Osteocyte (in vitro differentiated cells): Measurements from ENCODE around the gene SUSD1. TPM values are rescaled to one million over a fixed set of nuclear protein-coding genes. Genes with fewer than 3 reads are reported as not detected.

Source experiments
- DNase-seq: peaks from one replicate; pipeline ENCODE4 v3.0.0; 2021; ENCODE audit warnings: mixed read lengths; ENCODE audit not compliant: unreplicated experiment; ENCODE audit errors: extremely low spot score
- H3K27ac Mint-ChIP-seq: one replicate; pipeline ENCODE4 v1.8.0; 2021; ENCODE audit warnings: mild to moderate bottlenecking, mixed read lengths; ENCODE audit not compliant: unreplicated experiment
- H3K27me3 Mint-ChIP-seq: one replicate; pipeline ENCODE4 v1.8.0; 2021; ENCODE audit warnings: mixed read lengths; ENCODE audit not compliant: unreplicated experiment
- H3K36me3 Mint-ChIP-seq: one replicate; pipeline ENCODE4 v1.8.0; 2021; ENCODE audit warnings: mixed read lengths; ENCODE audit not compliant: unreplicated experiment
- H3K4me1 Mint-ChIP-seq: one replicate; pipeline ENCODE4 v1.8.0; 2021; ENCODE audit warnings: mixed read lengths; ENCODE audit not compliant: unreplicated experiment
- H3K4me3 Mint-ChIP-seq: one replicate; pipeline ENCODE4 v1.8.0; 2021; ENCODE audit warnings: mild to moderate bottlenecking, moderate library complexity, mixed read lengths; ENCODE audit not compliant: unreplicated experiment
- H3K9me3 Mint-ChIP-seq: one replicate; pipeline ENCODE4 v1.8.0; 2021; ENCODE audit warnings: mixed read lengths; ENCODE audit not compliant: unreplicated experiment
- total RNA-seq: library from RNA; stranded (reverse); gene quantifications from 2 replicates; pipeline ENCODE4 v1.2.1, GENCODE V29; 2021
- TF ChIP-seq, protein P1 (sequence below): fragments of 200-600 bp; sonication (generic); IDR thresholded peaks from 2 replicates; pipeline ENCODE4 v1.5.0; 2021; ENCODE audit warnings: antibody characterized with exemption, mild to moderate bottlenecking, moderate library complexity

SUSD1 gene
- total RNA-seq, 1 donor from 2014 or later: 13.4 TPM

DNA sequence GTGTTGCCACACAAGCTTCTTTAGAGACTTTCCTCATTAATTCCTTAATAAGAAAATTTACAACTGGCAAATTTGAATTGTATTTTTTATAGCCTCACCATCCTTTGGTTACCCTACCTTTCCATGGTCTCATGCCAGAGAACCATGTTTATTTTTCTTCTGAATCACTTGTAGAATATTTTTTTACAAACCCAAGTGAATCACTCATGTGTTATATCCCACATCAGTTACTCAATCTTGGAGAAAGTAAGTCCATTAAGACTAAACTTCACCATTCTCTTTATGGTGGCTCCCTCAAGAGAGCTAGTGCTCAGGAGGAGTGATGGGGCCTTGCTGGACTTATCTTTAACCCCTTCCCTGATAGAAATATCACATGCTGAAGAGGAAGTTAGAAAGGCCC is 128.9 kb downstream of the SUSD1 start:
- TF ChIP-seq, protein P1, sequence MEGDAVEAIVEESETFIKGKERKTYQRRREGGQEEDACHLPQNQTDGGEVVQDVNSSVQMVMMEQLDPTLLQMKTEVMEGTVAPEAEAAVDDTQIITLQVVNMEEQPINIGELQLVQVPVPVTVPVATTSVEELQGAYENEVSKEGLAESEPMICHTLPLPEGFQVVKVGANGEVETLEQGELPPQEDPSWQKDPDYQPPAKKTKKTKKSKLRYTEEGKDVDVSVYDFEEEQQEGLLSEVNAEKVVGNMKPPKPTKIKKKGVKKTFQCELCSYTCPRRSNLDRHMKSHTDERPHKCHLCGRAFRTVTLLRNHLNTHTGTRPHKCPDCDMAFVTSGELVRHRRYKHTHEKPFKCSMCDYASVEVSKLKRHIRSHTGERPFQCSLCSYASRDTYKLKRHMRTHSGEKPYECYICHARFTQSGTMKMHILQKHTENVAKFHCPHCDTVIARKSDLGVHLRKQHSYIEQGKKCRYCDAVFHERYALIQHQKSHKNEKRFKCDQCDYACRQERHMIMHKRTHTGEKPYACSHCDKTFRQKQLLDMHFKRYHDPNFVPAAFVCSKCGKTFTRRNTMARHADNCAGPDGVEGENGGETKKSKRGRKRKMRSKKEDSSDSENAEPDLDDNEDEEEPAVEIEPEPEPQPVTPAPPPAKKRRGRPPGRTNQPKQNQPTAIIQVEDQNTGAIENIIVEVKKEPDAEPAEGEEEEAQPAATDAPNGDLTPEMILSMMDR: no peak
- Mint-ChIP-seq H3K27ac (peak overlapping the region; percentile 43), H3K36me3 (peaks cover 4% of the 10 kb centered on the region), H3K4me1 (peaks cover 80% of the 10 kb centered on the region), H3K4me3 (no peak overlapping the region), H3K9me3 (peaks cover 14% of the 10 kb centered on the region), H3K27me3 (no peaks in the 10 kb centered on the region)
- DNase-seq: no peak

DNA sequence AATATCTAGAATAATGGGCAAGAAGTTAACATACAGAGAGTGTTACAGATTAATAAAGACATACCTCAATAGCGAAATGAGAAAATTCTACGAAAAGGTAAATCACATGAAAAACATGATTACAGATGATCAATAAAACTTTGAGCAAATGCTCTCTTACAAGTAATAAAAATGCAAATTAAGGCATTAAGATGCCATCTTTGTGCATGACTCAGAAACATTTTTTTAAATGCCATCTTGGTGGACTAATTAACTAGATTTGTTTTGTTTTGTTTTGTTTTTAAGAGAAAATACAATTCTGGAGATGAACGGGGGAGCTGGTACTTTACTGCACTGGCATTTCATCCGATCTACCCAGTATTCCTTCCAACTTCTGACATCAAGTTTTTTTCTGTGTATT is 130.2 kb downstream of the SUSD1 start:
- H3K27me3 Mint-ChIP-seq: no peaks in the 10 kb centered on the region
- no peak overlapping the region for H3K4me3 Mint-ChIP-seq
- peak overlapping the region; percentile 2 for H3K27ac Mint-ChIP-seq
- TF ChIP-seq, protein P1: no peak
- no peak for DNase-seq
- H3K4me1 Mint-ChIP-seq: peaks cover 79% of the 10 kb centered on the region
- peaks cover 5% of the 10 kb centered on the region for H3K36me3 Mint-ChIP-seq
- peaks cover 14% of the 10 kb centered on the region for H3K9me3 Mint-ChIP-seq

- no peaks in the 10 kb centered on the region for H3K27me3 Mint-ChIP-seq
- TF ChIP-seq, protein P1: no peak
- peaks cover 75% of the 10 kb centered on the region for H3K4me1 Mint-ChIP-seq
- DNase-seq: no peak
- no peak overlapping the region for H3K27ac Mint-ChIP-seq
- peaks cover 7% of the 10 kb centered on the region for H3K36me3 Mint-ChIP-seq
- peaks cover 14% of the 10 kb centered on the region for H3K9me3 Mint-ChIP-seq
- H3K4me3 Mint-ChIP-seq: no peak overlapping the region
Measured at GRCh38 chr9:112044186-112044585, 130.9 kb downstream of the SUSD1 start.

GRCh38 chr9:112043423-112043822 is 131.7 kb downstream of the SUSD1 start:
- peak overlapping the region; percentile 90 for H3K27ac Mint-ChIP-seq
- H3K4me3 Mint-ChIP-seq: no peak overlapping the region
- peaks cover 75% of the 10 kb centered on the region for H3K4me1 Mint-ChIP-seq
- DNase-seq: no peak
- TF ChIP-seq, protein P1: no peak
- H3K9me3 Mint-ChIP-seq: peaks cover 14% of the 10 kb centered on the region
- H3K27me3 Mint-ChIP-seq: no peaks in the 10 kb centered on the region
- peaks cover 7% of the 10 kb centered on the region for H3K36me3 Mint-ChIP-seq

DNA sequence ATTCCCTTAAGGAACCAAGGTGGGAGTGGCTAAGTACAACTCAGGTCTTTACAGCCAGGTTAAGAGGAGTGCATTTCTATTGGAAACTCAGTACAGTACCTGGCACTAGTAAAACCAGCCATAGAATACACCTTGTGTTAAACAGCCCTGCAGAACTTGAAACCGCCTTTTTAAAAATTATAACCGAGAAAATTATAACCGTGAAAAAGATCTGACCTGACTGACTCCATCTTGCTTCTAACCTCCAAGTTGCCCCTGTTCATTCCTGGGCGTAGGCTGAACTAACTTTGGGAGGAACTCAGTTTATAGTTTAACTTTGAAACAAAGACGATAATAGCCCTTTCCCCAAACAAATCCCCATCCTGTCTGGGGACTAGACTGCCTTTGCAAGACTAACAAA is 132.3 kb downstream of the SUSD1 start:
- peaks cover 10% of the 10 kb centered on the region for H3K9me3 Mint-ChIP-seq
- TF ChIP-seq, protein P1: no peak
- DNase-seq: no peak
- H3K36me3 Mint-ChIP-seq: peaks cover 7% of the 10 kb centered on the region
- no peaks in the 10 kb centered on the region for H3K27me3 Mint-ChIP-seq
- H3K27ac Mint-ChIP-seq: peak overlapping the region; percentile 90
- no peak overlapping the region for H3K4me3 Mint-ChIP-seq
- peaks cover 80% of the 10 kb centered on the region for H3K4me1 Mint-ChIP-seq
